GM18519 (cell line): Measurements from ENCODE around the gene FGGY.

ENCODE experiments used
- ATAC-seq: cut with Tn5 transposase; IDR thresholded peaks from one replicate; pipeline ENCODE4 v1.9.1; 2021; ENCODE audit warnings: mild to moderate bottlenecking, moderate library complexity; ENCODE audit not compliant: unreplicated experiment, low FRiP score

FGGY gene

DNA sequence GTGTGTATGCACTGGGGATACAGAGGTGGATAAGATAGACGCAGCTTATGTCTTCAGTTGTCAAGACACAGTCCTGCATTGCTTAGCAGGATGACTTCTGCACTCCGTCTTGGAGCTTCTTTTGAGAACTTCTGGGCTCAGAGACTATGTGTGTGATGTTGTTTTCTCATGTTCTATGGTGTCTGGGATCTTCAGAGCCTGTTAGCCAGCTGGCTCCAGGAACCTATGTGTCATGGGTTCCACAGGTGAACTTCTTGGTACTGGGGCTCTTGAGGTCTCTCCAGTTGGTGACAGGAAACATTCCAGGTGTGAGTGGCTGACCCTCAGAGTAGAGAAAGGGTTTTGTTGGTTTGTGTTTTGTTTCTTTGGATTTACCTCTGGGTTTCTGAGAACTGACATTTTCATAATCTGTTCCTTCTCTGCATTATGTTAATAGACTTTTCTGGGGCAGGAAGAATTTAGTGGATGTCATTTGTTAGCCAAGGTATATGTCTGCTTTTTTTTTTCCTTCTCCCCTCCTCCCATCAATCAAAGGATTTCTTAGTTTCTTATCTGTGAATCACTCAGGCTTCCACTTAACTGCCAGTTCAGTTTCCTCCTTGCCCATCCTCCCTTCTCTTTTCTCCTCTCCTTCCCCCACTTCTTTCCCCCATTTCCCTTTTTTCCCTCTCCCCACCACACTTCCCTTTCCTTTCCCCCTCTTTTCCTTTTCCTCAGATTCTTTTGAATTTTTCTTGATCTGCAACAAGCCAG is 18.1 kb downstream of the FGGY start:
- ATAC-seq: no peak

GRCh38 chr1:59315529-59316463 is 18.9 kb downstream of the FGGY start:
- ATAC-seq: no peak

GRCh38 chr1:59316497-59317128 is 19.7 kb downstream of the FGGY start:
- no peak for ATAC-seq

DNA sequence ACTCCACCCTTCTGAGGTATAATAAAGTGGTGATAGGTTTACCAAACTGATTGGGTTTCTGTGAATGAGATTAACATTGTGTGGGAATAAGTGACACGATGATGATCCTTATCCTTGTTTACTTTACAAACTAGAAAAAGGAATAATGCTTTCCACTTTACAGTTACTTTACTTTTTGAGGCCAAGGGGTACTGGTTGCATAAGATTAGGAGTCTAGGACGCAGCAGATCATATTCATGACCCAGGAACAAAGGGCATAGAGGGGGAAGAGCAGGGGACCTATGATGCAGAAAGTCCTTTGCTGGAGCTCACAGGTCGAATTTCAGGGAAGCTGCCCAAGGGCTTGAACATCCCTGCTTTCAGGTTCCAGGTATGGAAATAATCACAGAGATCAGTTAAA is 20.4 kb downstream of the FGGY start:
- no peak for ATAC-seq

- no peak for ATAC-seq
These were observed 20.9 kb downstream of the FGGY start for GRCh38 chr1:59317780-59318179.

GRCh38 chr1:59318271-59318860 is 21.5 kb downstream of the FGGY start:
- no peak for ATAC-seq

GRCh38 chr1:59322394-59322793 is 25.5 kb downstream of the FGGY start:
- ATAC-seq: no peak

DNA sequence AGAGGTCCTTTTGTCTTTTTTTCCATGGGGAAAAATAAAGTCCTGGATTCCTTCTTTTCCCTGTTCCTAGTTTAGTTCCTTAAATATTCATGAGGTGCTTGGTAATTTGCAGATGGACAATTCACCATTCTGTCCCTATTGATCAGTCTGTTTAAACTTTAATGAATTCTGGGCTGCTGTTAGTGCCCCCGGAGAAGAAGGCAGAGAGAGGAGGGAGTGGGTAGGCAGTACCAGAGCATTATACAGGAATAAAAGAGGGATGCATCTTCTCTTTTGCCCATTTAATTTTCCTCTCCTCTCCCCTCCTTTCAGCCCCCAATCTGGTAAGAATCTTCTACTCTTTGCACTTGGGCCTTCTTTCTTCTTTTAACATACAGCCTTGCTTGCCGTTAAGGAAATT is 25.9 kb downstream of the FGGY start:
- no peak for ATAC-seq

DNA sequence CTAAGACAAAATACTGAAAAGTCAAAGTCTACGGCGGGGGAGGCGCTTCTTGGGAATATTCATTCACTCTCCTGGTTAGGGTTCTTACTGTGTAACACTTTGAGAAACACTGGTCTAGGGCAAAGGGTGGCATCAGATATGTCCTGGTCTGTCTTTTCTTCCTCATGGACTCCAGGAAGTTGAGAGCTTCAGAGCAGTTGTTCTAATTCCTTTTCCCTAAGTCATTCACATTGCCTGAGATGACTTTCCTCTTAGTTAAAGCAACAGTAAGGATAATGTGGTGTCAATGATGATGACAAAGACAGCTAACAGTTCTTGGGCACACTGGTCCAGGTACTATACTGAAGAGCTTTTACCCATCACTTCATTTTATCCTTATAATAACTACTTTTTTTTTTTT is 27.0 kb downstream of the FGGY start:
- no peak for ATAC-seq

GRCh38 chr1:59328353-59328752 is 31.5 kb downstream of the FGGY start:
- ATAC-seq: no peak

- ATAC-seq: no peak
These were observed 32.6 kb downstream of the FGGY start for GRCh38 chr1:59329412-59330053.

GRCh38 chr1:59331686-59332620 is 35.1 kb downstream of the FGGY start:
- no peak for ATAC-seq

DNA sequence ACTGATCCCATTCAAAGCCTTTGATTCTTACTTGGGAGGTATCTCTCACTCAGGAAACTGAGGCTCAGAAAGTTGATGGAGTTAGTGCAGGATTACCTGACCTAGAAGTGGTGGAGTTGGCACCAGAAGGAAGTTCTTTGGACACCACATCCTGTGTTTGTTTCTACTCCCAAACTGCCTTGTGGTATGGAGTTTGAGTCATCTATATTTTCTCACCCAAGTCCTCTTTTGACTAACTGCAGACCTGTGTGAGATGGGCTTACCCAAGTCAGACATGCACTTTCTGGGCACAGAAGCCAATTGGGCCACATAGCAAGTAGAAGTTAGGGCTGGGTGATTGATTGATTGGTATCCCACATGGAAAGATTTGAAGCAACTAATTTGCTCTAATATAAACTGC is 36.1 kb downstream of the FGGY start:
- ATAC-seq: no peak

DNA sequence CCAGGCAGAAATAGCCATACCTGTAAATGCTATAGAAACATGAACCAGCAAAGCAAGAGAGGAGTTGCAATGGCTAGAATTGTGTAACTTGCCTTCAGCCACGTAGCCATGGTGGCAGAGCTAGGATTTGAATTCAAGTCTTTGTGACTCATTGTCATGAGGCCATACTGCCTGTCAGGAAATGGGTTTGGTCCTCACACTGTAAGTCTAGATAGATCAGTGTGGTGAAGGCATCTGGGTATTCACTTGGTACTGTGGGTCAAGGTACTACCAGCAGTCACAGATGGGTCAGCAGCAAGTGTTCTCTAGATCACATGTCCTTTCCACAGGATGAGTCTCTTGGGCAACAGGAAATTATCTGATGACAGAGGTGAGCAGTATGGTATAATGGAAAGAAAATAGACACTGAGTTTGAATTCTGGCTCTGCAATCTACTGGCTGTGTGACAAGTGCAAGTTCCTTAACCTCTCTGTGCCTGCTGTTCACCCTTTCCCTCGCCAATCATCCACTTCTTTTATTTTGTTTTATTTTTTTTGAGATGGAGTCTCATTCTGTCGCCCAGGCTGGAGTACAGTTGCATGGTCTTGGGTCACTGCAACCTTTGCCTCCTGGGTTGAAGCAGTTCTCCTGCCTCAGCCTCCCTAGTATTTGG is 36.9 kb downstream of the FGGY start:
- no peak for ATAC-seq

DNA sequence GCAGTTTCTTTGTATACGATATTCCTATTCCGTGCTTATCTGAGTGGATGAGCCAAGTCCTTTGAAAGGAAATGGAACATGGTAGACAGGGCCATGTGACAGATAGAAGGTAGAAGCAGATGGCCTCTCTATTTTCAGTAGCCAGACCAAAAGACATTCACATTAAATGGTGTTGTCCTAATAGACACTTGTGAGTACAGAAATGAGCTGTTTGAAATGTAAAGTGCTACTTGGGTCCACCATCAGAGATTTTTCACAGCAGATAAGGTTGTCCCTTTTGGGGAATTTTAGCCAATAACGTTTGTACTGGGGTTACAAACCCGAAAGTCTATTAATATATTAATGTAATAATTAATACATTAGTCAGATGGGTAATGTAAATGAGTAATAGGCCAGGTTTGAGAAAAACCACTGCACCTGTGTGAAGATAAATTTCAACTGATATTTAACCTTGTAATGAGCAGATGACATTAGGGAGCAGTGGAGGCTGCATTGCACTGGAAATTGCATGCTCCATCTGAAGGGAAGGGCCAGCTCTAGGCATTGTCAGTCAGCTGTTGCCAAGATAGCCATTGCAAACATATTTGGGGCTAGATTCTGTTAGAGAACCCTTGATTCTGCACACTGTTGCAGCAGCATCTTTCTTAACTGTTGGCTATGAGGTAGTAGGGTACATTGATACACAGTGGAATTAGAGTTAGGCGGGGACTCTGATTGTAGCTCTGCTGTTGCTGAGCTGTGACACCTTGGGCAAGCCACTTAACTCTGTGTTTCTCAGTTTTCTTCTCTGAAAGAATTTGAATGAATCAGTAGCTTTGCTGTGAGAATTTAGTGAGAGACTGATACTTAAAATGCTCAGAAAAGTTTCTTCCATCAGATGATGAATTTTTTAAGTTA is 43.8 kb downstream of the FGGY start:
- no peak for ATAC-seq

DNA sequence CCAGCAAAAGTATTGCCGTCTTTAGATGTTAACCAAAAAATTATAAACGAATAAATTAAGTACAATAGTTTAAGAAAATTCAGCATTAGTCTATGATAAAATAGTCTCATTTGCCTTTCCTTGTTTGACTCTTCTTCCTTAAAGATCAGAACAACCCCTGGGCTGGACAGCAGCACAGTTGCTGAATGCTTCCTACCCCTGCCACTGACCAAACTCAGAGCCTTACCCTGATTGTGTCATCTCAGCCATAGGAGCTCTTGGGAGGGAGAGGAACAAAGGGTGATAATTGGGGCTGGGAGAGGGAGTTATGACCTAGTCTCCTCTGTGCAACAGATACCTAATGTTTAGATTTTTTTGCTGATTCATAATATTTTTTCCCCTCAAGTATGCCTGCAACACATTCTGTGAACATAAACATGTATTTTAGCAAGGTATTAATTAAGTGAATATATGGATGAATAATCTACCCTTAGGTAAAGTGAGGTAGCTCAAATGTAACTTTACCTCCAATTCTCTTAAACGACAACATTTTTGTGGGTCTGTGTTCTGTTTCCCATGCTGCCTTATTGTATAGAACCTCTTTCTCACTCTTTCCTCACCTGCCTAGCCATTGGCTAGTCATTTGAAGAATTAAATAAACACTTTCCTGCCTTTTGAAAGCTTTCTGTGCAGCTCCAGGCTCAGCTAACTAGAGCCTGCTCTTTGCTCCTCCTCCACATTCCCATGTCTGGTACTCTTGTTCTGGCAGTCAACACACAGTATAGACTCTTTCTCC is 46.1 kb downstream of the FGGY start:
- no peak for ATAC-seq

DNA sequence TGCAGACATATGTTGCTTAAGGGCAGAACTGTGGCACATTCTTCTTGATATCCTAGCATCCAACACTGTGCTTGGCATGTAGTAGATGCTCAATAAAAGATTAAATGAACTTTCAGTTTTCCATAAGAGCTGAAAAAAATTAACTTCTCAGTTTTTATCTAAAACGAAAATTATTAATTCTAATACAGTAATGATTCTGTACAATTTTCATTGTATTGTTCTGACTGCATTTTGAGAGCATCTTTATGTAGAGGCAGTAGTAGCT is 46.6 kb downstream of the FGGY start:
- ATAC-seq: no peak
